Activated CD8-positive, alpha-beta memory T cell treated with anti-CD3 and anti-CD28 coated beads for 24 hours (primary cell): Measurements from ENCODE around the gene TIFAB.

Experiments used
- DNase-seq: peaks from one replicate; pipeline ENCODE4 v3.0.0-alpha.2; 2020

TIFAB gene

DNA sequence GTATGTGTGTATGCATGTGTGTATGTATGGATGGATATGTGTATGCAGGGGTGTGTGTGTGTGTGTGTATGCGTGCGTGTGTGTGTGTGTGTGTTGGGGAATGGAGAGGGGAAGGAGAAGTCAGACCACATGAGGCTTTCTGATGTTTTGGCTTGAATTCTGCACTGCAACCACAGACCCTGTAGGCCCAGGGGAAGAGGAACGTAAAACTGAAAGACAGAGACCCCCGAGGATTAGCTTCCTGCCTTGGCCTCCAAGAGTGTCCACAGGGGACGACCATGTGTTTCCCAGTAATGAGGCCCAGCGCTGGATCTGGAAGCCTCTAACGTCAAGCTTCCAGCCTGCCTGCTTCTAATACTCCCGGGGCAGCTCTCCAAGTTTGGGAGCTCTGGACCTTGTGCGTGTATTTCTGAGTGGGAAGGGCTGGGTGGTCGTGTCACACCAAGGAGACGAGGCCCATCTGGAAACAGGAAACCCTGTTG is 10.8 kb downstream of the TIFAB start:
- DNase-seq = peak; percentile 37

DNA sequence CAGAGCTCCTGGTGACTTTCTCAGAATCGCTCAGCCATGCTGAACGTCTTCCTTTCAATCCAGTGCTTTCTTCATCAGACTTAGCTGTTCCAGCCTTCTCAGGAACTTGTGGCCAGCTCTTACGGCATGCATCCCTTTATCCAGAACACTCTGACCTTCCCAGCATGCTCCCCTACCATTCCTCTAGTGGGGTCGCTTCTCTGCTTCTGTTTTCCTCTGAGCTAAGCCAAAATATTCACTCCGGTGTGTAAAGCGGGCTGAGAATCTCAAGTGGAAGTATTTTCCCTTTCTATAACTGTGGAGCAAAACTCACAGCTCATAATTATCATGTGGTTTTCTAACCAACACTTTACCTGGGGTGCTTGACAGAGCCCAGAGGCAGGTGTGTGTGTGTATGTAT is 11.2 kb downstream of the TIFAB start:
- DNase-seq = peak; percentile 9

DNA sequence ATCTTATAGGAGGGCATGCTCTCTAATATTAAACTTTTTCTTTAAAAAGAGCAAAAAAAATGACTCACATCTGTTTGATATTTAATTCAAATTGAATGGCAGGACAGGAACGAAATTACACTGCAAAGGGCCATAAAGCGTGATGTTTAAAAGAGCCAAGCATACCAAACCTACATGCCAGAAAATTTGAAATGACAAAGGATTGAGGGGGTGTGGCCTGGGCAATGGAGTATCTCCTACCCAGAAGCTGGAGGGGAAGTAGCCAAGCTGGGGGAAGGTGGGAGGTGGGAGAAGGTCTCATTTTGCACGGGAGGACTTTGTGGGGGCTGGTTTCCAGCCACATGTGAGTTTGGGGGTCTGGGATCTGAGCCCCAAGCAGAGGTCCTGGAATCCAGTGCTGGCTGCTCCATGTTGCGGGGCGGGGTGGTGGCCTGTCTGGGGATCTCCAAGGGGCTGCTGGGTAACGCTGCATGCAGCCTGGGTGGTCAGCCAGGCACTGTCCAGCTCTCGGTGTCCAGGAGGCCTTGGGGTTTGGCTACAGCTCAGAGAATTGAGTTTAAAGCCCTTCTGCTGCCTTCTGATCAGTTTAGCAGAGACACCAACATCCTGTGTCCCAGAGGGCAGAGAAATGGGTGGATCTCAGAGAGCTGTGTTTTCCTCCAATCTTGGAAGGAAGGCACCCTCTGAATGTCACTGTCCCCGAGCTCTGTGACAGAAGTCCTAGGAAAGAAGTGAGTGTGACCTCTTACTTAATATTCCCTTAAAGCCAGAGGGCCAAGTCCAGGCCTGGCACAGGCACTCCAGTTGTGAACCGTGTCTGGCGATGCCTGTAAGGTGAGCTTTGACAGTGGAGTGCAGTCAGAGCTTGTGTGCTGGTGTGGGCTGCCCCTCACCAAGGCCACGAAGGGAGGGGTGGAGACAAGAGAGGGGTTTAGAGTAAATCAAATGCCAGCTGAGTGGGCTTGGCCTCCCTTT is 12.6 kb downstream of the TIFAB start:
- DNase-seq = peak; percentile 38

DNA sequence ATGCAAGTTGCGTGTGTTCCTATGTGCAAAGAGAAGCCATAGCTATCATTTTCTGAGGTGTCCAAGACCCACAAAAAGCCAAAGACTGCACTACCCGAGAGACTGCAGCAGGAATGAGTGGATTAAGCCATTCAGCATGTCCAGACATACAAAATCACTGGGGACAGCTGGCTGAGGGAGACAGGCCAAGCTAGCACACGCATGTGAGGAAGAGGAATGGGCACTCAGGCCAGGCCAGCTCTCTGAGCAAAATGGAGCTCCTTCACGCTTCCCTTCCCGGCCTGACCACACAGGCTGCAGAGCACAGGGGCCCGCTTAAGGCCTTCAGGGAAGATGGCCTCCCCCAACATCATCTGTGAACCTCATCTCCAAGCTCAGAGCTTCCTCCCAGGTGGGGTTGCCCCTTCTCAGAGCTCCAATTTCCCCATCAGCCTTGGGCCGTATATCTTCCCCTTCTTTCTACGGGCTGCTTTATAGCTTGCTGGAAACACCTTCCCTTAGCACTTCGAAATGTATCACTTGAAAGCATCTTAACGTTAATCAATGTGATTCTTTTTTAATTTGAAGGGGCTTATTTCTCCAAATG is 13.4 kb downstream of the TIFAB start:
- DNase-seq = peak; percentile 13

DNA sequence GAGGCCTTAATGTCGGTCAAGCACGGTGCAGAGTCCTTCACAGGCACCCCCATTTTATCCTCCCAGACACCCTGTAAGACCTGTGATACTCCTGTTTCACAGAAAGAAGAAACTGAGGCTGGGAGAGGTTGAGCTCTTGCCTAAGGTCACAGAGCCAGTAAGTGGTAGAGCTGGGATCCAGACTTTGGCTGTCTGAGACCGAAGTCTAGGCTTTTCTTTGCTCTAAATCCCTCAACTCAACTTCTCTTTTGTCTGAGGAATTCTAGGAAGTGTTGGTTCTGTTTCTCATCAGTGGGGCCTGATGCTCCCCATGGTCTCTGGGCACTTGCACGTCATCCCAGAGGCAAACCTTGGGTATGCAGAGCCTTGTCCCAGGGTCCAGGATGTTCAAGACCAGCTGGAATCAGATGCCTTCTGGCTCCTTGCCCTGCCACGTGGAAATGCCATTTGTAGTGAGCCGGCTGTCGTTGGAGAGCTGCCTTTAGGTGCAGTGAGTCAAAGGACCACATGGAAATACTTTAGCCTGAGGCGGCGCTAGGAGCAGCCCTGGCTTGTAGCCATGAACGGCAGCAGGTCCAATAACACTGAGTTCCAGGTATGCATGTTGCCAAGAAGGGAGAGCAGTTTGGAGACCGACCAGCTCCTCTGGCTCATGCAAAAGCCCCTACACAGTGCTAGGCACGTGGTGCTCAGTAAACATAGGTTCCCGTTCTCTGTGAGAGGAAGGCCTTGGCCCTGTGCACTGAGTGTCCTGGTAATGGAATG is 14.2 kb downstream of the TIFAB start:
- DNase-seq = peak; percentile 26

DNA sequence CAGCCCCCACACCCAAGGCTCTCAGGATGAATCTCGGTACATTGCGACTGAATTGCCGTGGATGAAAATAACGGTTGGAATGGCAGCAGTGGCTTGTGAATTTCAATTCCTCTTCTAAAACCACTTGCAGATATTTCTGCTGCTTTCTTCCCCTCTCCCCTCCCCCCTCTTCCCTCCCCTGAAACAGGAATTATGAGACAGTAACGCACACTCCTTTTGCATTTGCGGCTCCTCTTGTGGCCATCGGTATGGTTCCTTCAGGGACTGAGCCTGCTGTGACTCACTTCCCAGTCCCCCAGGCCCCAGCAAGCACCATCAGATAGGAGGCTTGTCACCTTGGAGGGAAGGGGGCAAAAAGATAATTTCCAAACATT is 14.7 kb downstream of the TIFAB start:
- DNase-seq = no peak

DNA sequence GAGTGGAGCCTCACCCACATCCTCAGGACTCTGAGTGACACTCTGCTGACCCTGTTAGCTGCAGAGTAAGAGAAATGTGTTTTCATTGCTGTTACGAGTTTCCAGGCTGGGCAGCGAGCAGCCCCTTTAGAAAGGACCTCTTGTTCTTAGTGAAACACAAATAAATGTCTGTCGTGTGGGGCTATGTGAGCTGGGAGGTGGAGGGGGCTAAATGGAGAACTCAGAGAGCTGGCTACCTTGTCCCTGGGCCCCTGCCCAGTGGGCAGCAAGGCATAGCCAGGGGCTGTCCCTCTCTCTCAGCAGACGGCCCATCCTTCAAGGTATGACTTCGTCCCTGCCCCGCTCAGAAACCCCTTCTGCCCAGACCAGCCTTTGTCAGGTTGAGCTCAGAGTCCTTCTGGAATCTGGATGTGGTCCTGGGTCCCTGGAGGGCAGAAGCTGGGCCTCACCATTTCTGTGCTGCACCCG is 15.2 kb downstream of the TIFAB start:
- peak; percentile 32 for DNase-seq

DNA sequence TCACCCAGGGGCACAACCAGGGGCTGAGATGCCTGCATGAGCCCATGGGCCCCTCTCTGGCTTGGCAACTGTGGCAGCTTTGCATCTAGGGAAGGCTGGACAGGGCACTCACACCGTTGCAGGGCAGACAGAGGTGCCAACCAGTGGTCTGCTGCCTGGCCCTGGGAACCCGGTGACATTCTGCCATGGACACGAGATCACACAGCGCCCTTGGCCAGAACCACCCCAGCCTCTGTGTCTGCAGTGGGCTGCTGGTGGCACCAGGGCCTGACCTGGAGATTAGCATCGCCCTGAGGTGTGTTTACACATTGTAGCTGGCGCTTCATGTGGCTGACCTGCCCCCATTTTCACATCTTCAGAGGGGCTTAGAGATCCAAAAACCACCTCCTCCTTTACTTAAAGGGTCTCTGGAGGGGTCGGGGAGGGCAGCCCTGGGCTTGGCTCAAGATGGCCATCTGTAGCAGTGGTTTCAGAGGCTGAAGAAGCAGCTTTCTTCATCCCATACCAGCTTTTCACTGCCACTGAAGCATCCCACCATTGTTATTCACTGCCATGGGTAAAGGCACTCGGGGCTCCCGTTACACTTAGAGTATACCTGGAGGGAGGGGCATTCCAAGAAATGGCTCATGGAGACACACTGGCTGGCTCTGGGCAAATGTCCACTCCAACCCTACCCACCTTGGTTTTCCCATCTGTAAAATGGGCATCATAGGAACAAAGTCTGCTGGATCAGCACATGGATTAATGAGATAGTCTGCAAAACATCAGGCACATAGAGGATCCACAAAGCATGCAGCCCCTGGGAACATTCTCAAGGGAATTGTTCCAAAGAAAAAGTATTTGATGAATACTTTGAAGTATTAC is 16.5 kb downstream of the TIFAB start:
- DNase-seq = peak; percentile 52

DNA sequence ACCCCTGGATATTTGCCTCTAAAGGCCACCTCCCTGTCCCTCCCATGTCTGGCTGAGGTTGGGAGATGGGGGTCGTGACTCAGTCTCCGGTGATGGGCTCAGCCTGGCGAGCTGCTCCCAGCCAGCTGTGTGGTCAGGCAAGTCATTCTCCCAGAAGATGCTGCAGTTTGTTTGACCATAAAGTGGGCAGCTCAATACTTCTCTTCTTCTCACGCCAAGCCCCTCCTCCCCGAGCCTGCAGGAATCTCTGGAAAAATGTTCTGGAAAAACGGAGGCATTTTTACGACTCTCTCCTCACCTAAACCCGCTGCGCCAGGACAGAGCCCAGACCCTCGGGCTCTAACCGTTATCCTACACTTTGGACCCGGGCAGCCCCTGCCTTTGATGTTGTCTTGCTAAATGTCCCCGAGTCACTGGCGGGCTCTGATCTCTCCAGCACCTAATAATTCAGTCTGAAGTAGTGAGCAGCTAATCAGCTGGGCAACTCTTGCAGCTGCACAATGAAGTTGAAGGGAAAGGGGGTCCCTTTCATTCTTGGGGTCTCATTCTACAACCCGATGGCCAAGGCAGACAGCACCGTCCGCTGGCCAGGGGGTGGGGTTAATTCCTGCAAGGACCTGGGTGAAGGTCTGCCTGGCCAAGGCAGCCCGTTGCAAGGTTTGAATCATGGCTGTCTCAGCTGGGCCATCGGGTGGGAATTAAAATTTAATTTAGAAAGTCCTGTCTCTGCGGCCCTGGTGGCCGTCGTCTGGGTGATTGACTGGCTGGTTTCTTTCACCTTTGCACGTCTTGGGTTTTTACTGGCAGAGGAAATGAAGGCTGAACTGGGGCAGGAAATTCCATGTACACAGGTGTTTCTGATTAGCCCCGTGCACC is 17.3 kb downstream of the TIFAB start:
- peak; percentile 33 for DNase-seq

DNA sequence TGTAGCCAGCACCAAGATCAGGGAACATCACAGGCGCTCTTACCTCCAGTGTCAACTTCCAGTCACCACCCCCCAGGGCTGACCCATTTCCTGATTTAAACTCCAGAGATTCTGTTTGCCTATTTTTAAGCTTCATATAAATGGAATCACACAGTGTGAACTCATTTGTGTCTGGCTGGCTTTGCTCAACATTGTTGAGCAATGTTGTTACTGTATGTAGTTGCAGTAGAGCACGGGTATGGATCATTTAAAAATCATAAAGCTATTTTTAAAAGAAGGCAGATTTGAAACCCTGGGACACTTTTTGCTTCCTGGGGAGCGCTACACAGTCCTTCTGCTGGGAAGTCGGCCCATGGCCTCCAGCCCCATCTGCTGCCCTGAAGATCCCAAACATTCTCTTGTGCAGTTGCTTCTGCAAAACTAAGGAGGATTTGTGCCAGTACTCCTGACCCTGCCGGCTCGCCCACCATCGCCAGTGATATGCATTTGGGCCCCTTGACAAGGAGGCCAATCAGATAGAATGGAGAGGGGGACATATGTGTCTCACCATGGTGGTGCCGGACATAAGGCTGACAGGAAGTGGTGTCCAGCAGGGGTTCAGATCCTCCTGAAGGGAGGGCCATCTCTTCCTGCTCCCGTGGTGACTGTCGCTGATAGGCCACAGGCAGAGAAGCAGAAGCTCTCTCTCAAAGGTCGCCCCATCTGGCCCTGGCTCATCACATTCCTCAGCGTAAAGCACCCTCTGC is 18.3 kb downstream of the TIFAB start:
- DNase-seq = peak; percentile 37

DNA sequence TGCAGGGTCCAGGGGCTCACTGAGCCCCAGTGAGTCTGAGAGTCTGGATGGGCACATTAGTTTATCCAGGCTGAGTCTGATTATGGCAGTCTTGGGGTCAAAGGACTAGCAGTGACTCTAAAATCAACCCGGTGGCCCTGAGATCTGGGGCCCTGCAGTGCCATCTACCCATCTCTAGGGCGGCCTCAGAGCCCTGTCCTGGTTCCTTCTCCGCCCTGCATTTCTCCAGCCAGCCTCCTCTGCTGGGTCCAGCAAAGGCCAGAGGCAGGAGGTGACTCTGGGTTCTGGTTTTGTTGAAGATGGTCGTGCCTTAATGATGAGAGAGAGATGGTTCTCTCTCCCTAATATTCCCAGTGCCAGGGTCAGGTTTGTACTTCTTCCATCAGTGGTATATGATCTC is 20.0 kb downstream of the TIFAB start:
- DNase-seq = no peak

DNA sequence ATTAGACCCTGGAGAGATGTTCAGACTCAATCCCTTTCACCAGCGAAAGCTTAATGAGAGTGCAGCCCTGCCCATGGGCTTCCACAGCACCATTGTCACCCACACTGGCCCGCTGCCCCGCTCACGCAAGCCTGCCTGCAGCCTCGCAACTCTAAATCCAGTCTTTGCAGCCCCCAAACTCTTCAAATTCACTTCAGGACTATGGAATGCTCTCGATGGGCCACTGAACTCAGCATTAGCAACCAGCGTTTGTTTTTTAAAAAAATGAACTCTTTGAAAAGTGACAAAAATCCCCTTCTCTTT is 22.1 kb downstream of the TIFAB start:
- DNase-seq = no peak

DNA sequence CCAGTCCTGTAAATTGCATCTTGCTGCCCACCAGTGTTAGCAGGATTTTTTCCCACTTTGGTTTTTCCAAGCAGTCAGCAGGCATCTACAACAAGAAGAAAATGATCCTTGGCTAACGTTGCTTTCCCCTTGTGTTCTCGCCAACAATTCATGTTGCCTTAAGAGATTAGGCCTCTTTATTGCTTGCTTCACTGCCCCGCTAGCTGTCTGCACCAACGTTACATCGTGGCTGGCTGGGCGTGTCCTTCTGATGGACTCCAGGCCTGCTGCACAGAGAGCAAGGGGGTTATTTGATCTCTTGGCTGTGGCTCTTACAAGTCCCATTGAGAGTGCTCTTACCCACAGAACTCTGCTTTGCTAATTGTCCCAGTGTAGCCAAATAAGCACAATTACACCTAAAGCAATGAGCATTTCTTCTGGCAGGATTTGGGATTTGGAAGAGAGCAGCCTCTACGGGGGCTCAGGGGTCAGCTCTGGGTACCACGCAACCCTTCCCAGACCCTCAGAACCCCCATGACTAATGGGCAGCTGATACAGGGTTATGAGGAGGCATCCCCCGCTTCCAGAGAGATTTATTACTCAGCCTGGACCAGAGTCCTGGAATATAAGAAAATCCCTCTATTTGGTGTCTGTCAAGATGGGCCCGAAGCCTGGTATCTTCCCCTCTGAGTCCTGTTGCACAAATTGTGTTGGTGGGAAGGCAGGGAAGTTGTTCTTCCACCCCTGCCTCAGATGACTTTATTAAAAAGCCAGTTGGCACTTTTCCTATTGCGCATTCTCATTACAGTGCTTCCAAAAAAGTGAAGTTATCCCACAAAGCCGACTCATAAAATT is 22.6 kb downstream of the TIFAB start:
- no peak for DNase-seq

DNA sequence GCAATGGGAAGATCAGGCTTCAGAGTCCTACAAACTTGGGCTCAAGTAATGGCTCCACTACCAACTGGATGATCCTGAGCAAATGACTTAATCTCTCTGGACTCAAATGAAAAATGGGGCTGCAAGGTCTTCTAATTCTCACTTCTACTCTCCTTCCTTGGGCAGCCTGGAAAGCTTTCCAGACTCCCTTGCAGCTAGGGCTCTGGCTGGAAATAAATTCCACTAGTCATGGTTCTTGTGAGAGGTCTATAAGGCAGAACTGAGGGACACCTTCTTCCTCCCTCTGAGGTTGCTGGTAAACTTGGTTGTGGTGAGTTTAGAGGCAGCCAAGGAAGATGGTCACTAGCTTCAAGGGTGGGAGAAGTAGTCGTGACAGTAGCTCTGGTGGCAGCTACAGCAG is 23.6 kb downstream of the TIFAB start:
- DNase-seq = no peak

DNA sequence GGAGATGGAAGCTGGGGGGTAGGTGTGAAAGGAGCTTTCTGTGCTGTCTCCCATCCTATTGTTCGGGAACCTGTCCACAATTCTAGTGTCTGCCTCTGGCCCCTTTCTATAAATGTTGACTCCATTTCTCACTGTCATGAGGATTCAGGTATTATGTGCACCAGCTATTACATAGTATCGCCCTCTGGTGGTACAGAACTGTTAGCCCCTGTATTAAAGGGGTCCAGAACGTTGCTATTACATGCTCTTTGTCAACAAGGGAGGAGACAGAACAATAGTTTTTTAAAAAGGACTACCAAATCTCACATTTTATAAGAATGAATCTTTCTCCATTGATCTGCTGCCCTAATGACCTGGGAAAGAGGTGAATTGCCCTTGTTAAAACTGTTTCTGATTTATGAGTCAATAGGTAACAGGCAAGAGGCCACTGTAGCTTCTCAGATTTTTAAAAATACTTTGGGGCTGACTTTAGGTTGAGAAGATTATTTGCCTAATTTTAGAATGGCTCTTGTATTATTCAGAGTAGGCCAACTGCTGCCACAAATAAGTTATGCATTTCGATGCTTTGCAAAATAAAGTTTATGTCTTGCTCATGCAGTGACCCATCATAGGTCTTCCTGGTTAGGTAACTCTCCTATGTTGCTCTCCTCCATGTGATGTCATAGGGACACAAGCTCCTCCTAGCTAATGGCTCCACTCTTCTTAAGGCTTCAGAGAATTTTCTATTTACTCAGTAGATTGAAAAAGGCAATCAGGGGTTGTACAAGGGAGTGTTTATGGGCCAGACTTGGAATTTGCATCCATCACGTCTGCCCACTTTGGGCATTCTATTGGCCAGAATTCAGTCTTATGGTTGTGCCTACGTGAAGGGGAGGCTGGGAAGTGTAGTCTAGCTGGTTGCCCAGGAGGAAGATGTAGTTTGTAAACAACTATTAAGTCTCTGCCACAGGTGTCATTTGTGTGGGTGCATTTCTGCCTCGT is 25.8 kb downstream of the TIFAB start:
- DNase-seq = no peak

DNA sequence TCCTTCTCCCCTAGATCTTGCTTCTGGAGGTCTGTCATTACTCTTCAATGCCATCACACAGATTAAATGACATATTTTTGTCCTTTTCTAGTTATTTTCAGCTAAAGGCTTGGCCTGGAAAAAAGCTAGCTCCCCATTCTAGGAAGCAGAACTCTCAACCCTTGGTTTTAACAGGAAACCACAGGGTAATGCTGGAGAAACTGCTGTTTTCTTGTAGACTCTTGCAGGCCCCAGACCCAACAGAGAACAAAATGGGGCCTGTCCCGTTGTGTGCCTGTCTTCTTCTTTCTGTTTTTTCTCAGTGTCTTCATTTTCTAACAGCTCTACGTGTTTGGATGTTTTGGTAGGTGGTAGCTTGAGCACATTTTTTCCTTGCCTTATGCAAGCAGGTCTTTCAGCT is 26.5 kb downstream of the TIFAB start:
- DNase-seq = no peak

DNA sequence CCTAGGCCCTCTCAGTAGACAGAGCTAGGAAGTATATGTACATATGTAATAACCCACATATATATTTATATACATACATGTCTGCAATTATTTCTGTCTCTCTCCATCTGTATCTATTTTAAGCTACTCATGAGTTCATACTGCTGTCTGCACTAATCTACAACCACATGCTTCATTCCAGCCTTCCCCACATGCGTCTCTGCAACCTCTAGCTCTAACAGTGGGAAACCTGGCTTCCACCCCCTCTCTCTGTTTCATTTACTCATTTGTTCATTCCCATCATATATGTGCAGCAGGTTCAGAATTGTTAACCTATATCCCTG is 28.3 kb downstream of the TIFAB start:
- DNase-seq = no peak

DNA sequence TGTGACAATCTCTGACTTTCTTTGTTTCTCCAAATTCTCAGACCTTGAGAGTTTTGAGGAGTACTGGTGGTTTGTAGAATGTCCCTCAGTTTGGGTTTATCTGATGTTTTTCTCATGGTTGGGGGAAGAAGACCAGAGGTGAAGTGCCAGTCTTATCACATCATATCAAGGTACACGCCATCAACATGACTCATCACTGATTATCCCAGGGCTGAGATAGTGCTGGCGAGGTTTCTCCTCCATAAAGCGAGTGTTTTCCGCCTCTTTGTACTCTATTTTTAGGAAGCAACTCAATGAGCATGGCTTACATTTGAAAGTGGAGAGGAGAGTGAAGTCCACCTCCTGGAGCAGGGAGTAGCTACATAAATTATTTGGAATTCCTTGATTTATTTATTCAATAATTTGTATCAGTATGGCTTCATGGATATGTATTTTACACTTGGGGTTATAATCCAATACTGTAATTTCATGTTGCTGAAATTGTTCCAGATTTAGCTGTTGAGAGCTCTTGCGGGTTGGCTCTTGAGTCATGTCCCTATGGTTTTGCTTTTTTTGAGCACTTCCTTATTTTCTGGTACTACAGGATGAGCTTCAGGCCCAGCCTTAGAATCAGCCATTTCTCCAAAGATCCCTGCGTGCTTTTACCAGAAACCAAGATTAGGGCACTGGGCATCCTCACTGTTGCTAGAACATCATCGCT is 28.9 kb downstream of the TIFAB start:
- DNase-seq = no peak
